ENCODE results near the gene SECISBP2. TPM values are rescaled to one million over a fixed set of nuclear protein-coding genes. Genes with fewer than 3 reads are reported as not detected.
A peak's percentile ranks its signal among the peaks of the same experiment; 100 is the strongest.

The SECISBP2 gene
- total and polyA plus RNA-seq, 2 donors (not counting 1 experiment from before 2014, with no cell fraction given): 23.0 to 33.0 TPM

DNA sequence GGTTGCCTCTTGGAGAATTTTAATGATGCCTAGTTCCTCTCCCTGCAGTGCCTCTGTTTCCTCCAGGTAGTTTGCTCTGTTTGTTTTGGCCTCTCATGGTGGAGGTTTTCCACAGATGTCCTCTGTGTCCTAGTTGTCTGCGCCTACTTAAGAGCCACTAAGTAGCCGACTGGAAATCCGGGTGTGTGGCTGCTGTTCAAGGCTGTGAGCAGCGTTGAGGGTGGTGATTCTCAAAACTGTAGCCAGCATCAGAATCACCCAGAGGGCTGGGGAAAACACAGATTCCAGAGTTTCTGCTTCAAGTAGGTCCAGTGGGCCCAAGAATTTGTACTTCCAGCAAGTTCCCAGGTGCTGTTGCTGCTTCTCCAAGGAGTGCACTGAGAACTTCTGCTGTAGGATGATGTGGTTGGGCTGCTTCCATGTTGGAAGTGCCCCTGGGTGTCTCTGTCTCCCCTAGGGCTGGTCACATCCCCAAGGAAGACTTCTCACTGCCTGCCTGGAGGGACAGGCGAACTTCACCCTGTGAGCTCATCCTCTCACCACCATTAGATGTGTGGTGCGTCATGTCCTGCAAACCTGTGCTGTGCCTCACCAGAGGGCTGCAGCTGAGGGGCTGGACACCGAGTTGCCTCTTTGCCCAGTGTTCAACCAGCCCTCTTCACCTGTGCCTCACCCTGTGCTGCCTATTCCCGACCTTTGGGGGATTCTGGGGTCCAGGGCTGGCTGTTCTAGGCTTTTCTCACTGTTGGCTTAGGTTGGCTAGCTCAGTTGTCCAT is 34.8 kb downstream of the SECISBP2 start:
- no peaks in the 10 kb centered on the region for H3K9me3 ChIP-seq (ENCODE audit: control insufficient read depth, insufficient read depth, low read depth, low read length)
- peaks cover 24% of the 10 kb centered on the region for H3K36me3 ChIP-seq (ENCODE audit: control insufficient read depth, insufficient read depth, low read length)
- TF ChIP-seq EZH2 (IDR thresholded peaks at IDR 0.05; ENCODE audit: low read length, missing control alignments): no peak
- TF ChIP-seq, protein P1, sequence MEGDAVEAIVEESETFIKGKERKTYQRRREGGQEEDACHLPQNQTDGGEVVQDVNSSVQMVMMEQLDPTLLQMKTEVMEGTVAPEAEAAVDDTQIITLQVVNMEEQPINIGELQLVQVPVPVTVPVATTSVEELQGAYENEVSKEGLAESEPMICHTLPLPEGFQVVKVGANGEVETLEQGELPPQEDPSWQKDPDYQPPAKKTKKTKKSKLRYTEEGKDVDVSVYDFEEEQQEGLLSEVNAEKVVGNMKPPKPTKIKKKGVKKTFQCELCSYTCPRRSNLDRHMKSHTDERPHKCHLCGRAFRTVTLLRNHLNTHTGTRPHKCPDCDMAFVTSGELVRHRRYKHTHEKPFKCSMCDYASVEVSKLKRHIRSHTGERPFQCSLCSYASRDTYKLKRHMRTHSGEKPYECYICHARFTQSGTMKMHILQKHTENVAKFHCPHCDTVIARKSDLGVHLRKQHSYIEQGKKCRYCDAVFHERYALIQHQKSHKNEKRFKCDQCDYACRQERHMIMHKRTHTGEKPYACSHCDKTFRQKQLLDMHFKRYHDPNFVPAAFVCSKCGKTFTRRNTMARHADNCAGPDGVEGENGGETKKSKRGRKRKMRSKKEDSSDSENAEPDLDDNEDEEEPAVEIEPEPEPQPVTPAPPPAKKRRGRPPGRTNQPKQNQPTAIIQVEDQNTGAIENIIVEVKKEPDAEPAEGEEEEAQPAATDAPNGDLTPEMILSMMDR (conservative IDR thresholded peaks at IDR 0.05 in 1 of 2, IDR thresholded peaks at IDR 0.05 in 1 of 2; ENCODE audit: low read depth in 1 of 2, low read length in 2 of 2): no peak
- no peak overlapping the region for H3K9ac ChIP-seq (ENCODE audit: insufficient read depth, low read length)
- no peak for DNase-seq (ENCODE audit: low read depth in 2 of 2)
- no peak overlapping the region for H3K27ac ChIP-seq (ENCODE audit: insufficient read depth, low read length)
- H2AFZ ChIP-seq (ENCODE audit: low read length): no peak overlapping the region
- H4K20me1 ChIP-seq (ENCODE audit: control insufficient read depth, extremely low read depth, insufficient read depth, low read length): no peaks in the 10 kb centered on the region
- H3K27me3 ChIP-seq (ENCODE audit: control insufficient read depth, insufficient read depth, low read length): no peaks in the 10 kb centered on the region
- H3K4me3 ChIP-seq (replicated peaks in 1 of 4; ENCODE audit: control extremely low read depth in 1 of 4, insufficient read depth in 1 of 4, low read depth in 3 of 4, low read length in 4 of 4): no peak overlapping the region
- no peak overlapping the region for H3K4me2 ChIP-seq (ENCODE audit: extremely low read depth, insufficient read depth, low read length)
- no peaks in the 10 kb centered on the region for H3K79me2 ChIP-seq (ENCODE audit: control insufficient read depth, insufficient read depth, low read length)
- no peaks in the 10 kb centered on the region for H3K4me1 ChIP-seq (ENCODE audit: control insufficient read depth, extremely low read depth, insufficient read depth, low read length)

DNA sequence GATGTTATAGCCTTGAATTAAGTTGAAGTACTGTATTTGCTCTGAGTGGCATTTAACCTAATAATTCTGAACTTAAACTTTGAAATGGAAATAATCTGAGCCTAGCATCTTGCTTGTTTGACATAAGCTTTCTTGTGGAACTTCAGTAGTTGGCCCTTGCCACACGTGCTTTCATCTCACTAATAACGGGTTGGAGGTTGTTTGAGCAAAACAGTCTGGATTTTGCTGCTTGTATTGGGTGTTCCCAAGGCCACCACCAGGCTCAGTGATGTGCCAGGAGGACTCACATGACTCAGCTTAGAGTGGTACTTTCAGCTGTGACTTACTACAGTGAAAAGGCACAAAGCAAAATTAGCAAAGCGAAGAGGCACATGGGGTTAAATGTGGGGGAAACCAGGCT is 35.7 kb downstream of the SECISBP2 start:
- Histone ChIP-seq H3K9ac (ENCODE audit: insufficient read depth, low read length) (no peak overlapping the region), H3K36me3 (ENCODE audit: control insufficient read depth, insufficient read depth, low read length) (peaks cover 22% of the 10 kb centered on the region), H3K4me3 (replicated peaks in 1 of 4; ENCODE audit: control extremely low read depth in 1 of 4, insufficient read depth in 1 of 4, low read depth in 3 of 4, low read length in 4 of 4) (no peak overlapping the region), H3K9me3 (ENCODE audit: control insufficient read depth, insufficient read depth, low read depth, low read length) (no peaks in the 10 kb centered on the region), H3K27ac (ENCODE audit: insufficient read depth, low read length) (no peak overlapping the region), H2AFZ (ENCODE audit: low read length) (no peak overlapping the region), H3K79me2 (ENCODE audit: control insufficient read depth, insufficient read depth, low read length) (no peaks in the 10 kb centered on the region), H3K4me1 (ENCODE audit: control insufficient read depth, extremely low read depth, insufficient read depth, low read length) (no peaks in the 10 kb centered on the region), H3K27me3 (ENCODE audit: control insufficient read depth, insufficient read depth, low read length) (no peaks in the 10 kb centered on the region), H3K4me2 (ENCODE audit: extremely low read depth, insufficient read depth, low read length) (no peak overlapping the region), H4K20me1 (ENCODE audit: control insufficient read depth, extremely low read depth, insufficient read depth, low read length) (no peaks in the 10 kb centered on the region)
- TF ChIP-seq, protein P1 (conservative IDR thresholded peaks at IDR 0.05 in 1 of 2, IDR thresholded peaks at IDR 0.05 in 1 of 2; ENCODE audit: low read depth in 1 of 2, low read length in 2 of 2): peak in 1 of 2 donors; percentile 3
- TF ChIP-seq EZH2 (IDR thresholded peaks at IDR 0.05; ENCODE audit: low read length, missing control alignments): no peak
- peak in 1 of 2 donors; percentile 7 for DNase-seq (ENCODE audit: low read depth in 2 of 2)

DNA sequence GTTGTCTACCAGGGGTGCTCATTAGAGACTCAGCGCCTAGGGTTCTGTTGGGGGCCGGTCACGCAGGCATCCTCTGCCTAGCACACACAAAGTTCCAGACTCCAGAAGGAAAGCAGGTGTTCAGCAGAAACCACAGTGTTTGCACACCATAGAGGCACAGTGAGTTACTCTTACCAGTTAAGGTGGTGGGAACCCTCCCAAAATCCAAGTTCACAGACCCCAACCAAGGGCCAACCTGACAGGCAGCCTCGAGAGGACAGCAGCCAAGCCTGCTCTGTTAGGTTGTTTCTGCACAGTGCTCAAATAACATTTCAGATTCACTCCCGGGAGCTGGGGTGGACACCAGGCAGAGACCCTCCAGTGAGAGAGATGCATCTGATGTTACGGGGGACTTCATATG is 36.2 kb downstream of the SECISBP2 start:
- Histone ChIP-seq H2AFZ (ENCODE audit: low read length) (no peak overlapping the region), H3K4me2 (ENCODE audit: extremely low read depth, insufficient read depth, low read length) (no peak overlapping the region), H3K4me3 (replicated peaks in 1 of 4; ENCODE audit: control extremely low read depth in 1 of 4, insufficient read depth in 1 of 4, low read depth in 3 of 4, low read length in 4 of 4) (no peak overlapping the region), H3K4me1 (ENCODE audit: control insufficient read depth, extremely low read depth, insufficient read depth, low read length) (no peaks in the 10 kb centered on the region), H4K20me1 (ENCODE audit: control insufficient read depth, extremely low read depth, insufficient read depth, low read length) (no peaks in the 10 kb centered on the region), H3K9ac (ENCODE audit: insufficient read depth, low read length) (no peak overlapping the region), H3K27ac (ENCODE audit: insufficient read depth, low read length) (no peak overlapping the region), H3K27me3 (ENCODE audit: control insufficient read depth, insufficient read depth, low read length) (no peaks in the 10 kb centered on the region), H3K79me2 (ENCODE audit: control insufficient read depth, insufficient read depth, low read length) (no peaks in the 10 kb centered on the region), H3K9me3 (ENCODE audit: control insufficient read depth, insufficient read depth, low read depth, low read length) (no peaks in the 10 kb centered on the region), H3K36me3 (ENCODE audit: control insufficient read depth, insufficient read depth, low read length) (peaks cover 22% of the 10 kb centered on the region)
- no peak for DNase-seq (ENCODE audit: low read depth in 2 of 2)
- no peak for TF ChIP-seq EZH2 (IDR thresholded peaks at IDR 0.05; ENCODE audit: low read length, missing control alignments)
- TF ChIP-seq, protein P1 (conservative IDR thresholded peaks at IDR 0.05 in 1 of 2, IDR thresholded peaks at IDR 0.05 in 1 of 2; ENCODE audit: low read depth in 1 of 2, low read length in 2 of 2): no peak

Data from fibroblast of lung (primary cell).